ENCODE results near the gene CARMIL1. TPM values are rescaled to one million over a fixed set of nuclear protein-coding genes. Genes with fewer than 3 reads are reported as not detected.

The CARMIL1 gene
- total RNA-seq, 1 donor from 2014 or later = 14.5 TPM

DNA sequence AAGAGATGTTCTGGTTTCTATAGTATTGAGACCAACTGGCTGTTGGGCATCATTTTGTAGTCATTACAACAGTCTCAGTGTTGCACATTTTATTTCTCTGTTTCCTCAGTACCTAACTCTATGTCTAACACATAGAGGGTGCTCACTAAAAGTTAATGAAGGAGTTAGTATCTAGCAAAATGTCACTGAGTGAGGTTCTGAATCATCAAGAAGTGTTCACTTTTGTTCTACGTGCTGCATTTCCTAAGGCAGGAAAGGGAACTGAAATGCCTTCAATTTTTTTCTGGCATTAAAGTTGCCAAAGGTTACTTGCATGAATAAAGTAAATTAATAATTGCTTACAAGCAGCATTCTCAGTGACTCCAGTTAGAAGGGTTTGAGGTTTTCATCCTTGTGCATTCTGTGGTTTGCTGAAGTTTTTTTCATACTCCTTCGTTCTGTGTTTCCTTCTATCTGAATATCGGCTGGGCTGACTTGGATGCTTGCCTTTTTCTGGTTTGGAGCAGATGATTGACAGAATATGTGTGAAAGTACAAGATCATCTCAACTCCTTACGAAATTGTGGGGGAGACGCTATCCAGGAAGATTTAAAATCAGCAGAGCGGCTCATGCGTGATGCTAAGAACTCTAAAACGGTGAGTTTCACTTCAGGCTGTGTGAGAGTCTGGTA lies 258.3 kb downstream of the CARMIL1 start:
- TF ChIP-seq, protein P1, sequence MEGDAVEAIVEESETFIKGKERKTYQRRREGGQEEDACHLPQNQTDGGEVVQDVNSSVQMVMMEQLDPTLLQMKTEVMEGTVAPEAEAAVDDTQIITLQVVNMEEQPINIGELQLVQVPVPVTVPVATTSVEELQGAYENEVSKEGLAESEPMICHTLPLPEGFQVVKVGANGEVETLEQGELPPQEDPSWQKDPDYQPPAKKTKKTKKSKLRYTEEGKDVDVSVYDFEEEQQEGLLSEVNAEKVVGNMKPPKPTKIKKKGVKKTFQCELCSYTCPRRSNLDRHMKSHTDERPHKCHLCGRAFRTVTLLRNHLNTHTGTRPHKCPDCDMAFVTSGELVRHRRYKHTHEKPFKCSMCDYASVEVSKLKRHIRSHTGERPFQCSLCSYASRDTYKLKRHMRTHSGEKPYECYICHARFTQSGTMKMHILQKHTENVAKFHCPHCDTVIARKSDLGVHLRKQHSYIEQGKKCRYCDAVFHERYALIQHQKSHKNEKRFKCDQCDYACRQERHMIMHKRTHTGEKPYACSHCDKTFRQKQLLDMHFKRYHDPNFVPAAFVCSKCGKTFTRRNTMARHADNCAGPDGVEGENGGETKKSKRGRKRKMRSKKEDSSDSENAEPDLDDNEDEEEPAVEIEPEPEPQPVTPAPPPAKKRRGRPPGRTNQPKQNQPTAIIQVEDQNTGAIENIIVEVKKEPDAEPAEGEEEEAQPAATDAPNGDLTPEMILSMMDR (IDR thresholded peaks at IDR 0.05) = no peak
- H3K4me1 Mint-ChIP-seq (ENCODE audit: low read depth) = peaks cover 3% of the 10 kb centered on the region
- no peak overlapping the region for H3K27ac Mint-ChIP-seq (ENCODE audit: unreplicated experiment)
- H3K36me3 Mint-ChIP-seq (ENCODE audit: low read depth) = peaks cover 25% of the 10 kb centered on the region
- H3K4me3 Mint-ChIP-seq (ENCODE audit: unreplicated experiment) = no peak overlapping the region
- H3K9me3 Mint-ChIP-seq (ENCODE audit: low read depth) = no peaks in the 10 kb centered on the region
- DNase-seq (ENCODE audit: low spot score) = no peak
- no peaks in the 10 kb centered on the region for H3K27me3 Mint-ChIP-seq (ENCODE audit: low read depth)

DNA sequence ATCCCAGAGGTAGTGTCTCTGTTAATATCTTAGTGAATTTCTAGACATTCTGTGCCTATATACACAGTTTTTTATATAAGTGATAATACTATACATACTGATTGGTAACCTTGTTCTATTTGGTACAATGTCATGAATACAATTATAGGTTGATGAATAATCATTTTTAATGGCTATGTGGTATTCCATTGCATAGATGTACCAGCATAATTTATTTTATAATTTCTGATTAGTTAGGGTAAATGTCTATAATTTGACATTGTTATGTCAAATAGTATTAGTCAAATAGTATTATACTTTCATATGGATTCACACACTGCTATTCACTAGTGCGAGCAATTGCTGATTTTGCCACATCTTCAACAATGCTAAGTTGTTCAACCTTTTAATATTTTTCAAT lies 262.1 kb downstream of the CARMIL1 start:
- no peaks in the 10 kb centered on the region for H3K27me3 Mint-ChIP-seq (ENCODE audit: low read depth)
- H3K9me3 Mint-ChIP-seq (ENCODE audit: low read depth) = no peaks in the 10 kb centered on the region
- peaks cover 11% of the 10 kb centered on the region for H3K4me1 Mint-ChIP-seq (ENCODE audit: low read depth)
- DNase-seq (ENCODE audit: low spot score) = no peak
- H3K36me3 Mint-ChIP-seq (ENCODE audit: low read depth) = peaks cover 15% of the 10 kb centered on the region
- TF ChIP-seq, protein P1 (IDR thresholded peaks at IDR 0.05) = no peak
- no peak overlapping the region for H3K27ac Mint-ChIP-seq (ENCODE audit: unreplicated experiment)
- H3K4me3 Mint-ChIP-seq (ENCODE audit: unreplicated experiment) = no peak overlapping the region

DNA sequence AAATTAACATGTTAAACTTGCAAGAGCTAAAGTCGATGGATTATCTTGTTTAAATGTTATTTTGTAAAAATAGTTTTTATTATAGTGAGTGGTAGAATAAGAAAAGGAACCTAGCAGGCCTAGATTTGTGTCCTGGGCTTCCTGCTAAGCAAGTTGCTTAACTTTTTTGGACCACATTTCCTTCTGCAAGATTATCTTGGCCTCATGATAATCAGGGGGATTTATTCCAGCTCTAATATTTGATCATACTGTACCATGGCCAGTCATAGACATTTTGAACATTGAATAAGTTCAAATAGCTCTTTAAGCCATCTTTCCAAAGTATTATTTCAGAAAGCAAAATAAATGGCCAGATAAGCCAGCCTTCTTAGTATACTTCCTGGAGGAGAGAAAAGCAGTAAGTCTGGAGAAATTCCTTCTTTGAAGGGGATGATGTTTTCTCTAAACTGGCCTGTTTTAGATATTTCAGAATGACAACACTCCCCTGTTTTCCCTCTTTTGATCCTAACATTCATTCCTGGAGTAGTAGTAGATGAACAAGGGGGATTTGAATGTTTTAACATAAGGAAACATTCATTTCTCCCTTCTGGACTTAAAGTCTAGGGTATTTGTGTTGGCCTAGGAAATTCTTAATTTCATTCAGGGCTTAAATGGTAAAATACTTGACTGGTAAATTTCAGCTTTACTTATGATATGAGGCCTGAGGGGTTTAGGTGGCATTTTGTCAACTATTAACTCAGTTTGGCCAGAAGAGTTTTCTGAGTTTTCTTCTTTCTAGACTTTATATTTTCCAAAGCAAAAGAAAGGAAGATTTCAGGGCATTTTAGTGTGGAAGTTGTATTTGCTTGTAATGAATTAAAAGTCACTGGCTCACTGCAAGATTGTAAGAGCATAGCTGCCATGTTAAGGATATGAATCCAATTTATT lies 264.1 kb downstream of the CARMIL1 start:
- H3K27ac Mint-ChIP-seq (ENCODE audit: unreplicated experiment) = no peak overlapping the region
- peaks cover 15% of the 10 kb centered on the region for H3K36me3 Mint-ChIP-seq (ENCODE audit: low read depth)
- no peaks in the 10 kb centered on the region for H3K27me3 Mint-ChIP-seq (ENCODE audit: low read depth)
- no peaks in the 10 kb centered on the region for H3K9me3 Mint-ChIP-seq (ENCODE audit: low read depth)
- H3K4me3 Mint-ChIP-seq (ENCODE audit: unreplicated experiment) = no peak overlapping the region
- no peak for DNase-seq (ENCODE audit: low spot score)
- TF ChIP-seq, protein P1 (IDR thresholded peaks at IDR 0.05) = no peak
- H3K4me1 Mint-ChIP-seq (ENCODE audit: low read depth) = peaks cover 11% of the 10 kb centered on the region

DNA sequence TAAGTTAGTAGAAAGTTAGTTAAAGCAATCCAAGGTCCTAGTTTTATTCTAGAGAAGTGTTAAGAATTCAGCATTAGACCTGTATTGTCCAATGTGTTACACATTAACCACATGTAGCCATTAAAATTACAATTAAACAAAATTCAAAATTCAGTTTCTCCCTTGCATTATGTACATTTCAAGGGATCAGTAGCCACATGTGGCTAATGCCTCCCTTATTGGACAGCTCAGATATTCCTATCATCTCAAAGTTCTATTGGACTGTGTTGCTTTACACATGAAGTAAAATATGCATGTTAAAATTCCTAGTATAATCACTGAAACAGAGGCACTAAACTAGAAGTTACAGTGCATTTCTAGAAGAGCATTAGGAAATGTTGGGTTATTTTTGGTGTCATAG lies 265.7 kb downstream of the CARMIL1 start:
- H3K4me1 Mint-ChIP-seq (ENCODE audit: low read depth) = peaks cover 11% of the 10 kb centered on the region
- H3K27ac Mint-ChIP-seq (ENCODE audit: unreplicated experiment) = no peak overlapping the region
- TF ChIP-seq, protein P1 (IDR thresholded peaks at IDR 0.05) = no peak
- H3K36me3 Mint-ChIP-seq (ENCODE audit: low read depth) = peaks cover 9% of the 10 kb centered on the region
- no peaks in the 10 kb centered on the region for H3K9me3 Mint-ChIP-seq (ENCODE audit: low read depth)
- no peaks in the 10 kb centered on the region for H3K27me3 Mint-ChIP-seq (ENCODE audit: low read depth)
- no peak overlapping the region for H3K4me3 Mint-ChIP-seq (ENCODE audit: unreplicated experiment)
- DNase-seq (ENCODE audit: low spot score) = no peak

DNA sequence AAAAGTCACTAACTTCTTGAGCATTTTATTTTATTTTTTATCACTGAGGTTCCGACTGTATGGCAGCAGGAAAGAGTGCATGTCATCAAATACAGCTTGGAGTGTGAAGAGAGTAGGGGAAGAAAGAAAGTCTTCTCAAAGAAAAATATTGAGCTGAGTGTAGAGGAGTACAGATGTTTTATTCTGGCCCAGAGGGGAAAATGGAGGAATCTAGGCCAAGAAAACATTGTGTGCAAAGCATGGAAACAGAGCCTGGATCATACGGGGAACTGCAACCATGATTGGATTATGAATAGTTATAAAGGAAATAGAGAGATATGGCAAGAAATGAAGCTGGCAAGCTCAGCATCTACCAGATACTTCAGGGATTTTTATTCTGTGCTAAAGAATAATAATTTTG lies 268.6 kb downstream of the CARMIL1 start:
- no peaks in the 10 kb centered on the region for H3K36me3 Mint-ChIP-seq (ENCODE audit: low read depth)
- no peak overlapping the region for H3K27ac Mint-ChIP-seq (ENCODE audit: unreplicated experiment)
- H3K4me1 Mint-ChIP-seq (ENCODE audit: low read depth) = peaks cover 7% of the 10 kb centered on the region
- H3K9me3 Mint-ChIP-seq (ENCODE audit: low read depth) = no peaks in the 10 kb centered on the region
- TF ChIP-seq, protein P1 (IDR thresholded peaks at IDR 0.05) = no peak
- no peaks in the 10 kb centered on the region for H3K27me3 Mint-ChIP-seq (ENCODE audit: low read depth)
- DNase-seq (ENCODE audit: low spot score) = no peak
- H3K4me3 Mint-ChIP-seq (ENCODE audit: unreplicated experiment) = no peak overlapping the region

All from chondrocyte (in vitro differentiated cells).